HepG2 (cell line): ENCODE results near the gene ZNF444. TPM values are rescaled to one million over a fixed set of nuclear protein-coding genes. Genes with fewer than 3 reads are reported as not detected.

Experiments
- ATAC-seq: fragments of 200-7000 bp; cut with Tn5 transposase; 3 replicates; pipeline ENCODE4 v1.9.1; 2020; ENCODE audit warnings: mild to moderate bottlenecking, moderate library complexity
- BruUV-seq: library from RNA; stranded (reverse); fragments of 400-500 nt; replicated peaks from 2 replicates; lab custom pipeline; 2021; lab: Mats Ljungman, UMichigan
- CTCF ChIA-PET: fragments of 300-600 bp; formaldehyde crosslinking; extraction: SDS; loops from one replicate; lab custom pipeline; 2021; ENCODE audit warnings: low total read pairs, inconsistent platforms, low intra/inter-chr PET ratio; lab: Yijun Ruan, JAX
- POLR2A ChIA-PET: fragments of 350-600 bp; sonication (Branson Sonifier 250); formaldehyde crosslinking; loops from one replicate; lab custom pipeline; 2020; ENCODE audit warnings: antibody characterized with exemption, inconsistent platforms; lab: Yijun Ruan, JAX
- DNase-seq: peaks from one replicate; pipeline ENCODE4 v3.0.0-alpha.2; 2015; ENCODE audit warnings: low spot score
- FAIRE-seq: peaks from 3 replicates; lab custom pipeline; 2011; peaks lifted over from hg19 to GRCh38; lab: Jason Lieb, UNC
- H2AFZ ChIP-seq: one replicate; pipeline ENCODE4 v1.6.1; 2011; ENCODE audit warnings: low read length, inconsistent platforms
- H3K27ac ChIP-seq: fragments of 300-600 bp; 3 replicates; pipeline ENCODE4 v1.8.0; 2011; ENCODE audit warnings: mixed run types, mild to moderate bottlenecking, mixed read lengths, low read length, inconsistent platforms; ENCODE audit not compliant: insufficient read depth; ENCODE audit errors: extremely low read length
- H3K27me3 ChIP-seq, 2 experiments: fragments of 200-600 bp in 1 of 2; 2 replicates in 1 of 2; 3 replicates in 1 of 2; pipeline versions ENCODE4 v1.6.0 to v1.8.0; 2011; ENCODE audit warnings: low read length in 2 of 2, mild to moderate bottlenecking in 2 of 2, moderate library complexity in 2 of 2, inconsistent platforms in 1 of 2; ENCODE audit not compliant: insufficient read depth in 2 of 2, control insufficient read depth in 1 of 2
- H3K36me3 ChIP-seq, 2 experiments: fragments of 200-600 bp in 1 of 2; replicated peaks in 1 of 2; 2 replicates in 1 of 2; 3 replicates in 1 of 2; pipeline versions ENCODE4 v1.5.1 to v1.8.0; 2011; ENCODE audit warnings: low read length in 2 of 2, inconsistent platforms in 1 of 2; ENCODE audit not compliant: insufficient read depth in 2 of 2, control insufficient read depth in 1 of 2
- H3K4me1 ChIP-seq: 2 replicates; pipeline ENCODE4 v1.5.1; 2012; ENCODE audit warnings: low read length, inconsistent platforms; ENCODE audit not compliant: insufficient read depth
- H3K4me2 ChIP-seq: 2 replicates; pipeline ENCODE4 v1.6.0; 2011; ENCODE audit warnings: low read depth, low read length, inconsistent platforms
- H3K4me3 ChIP-seq, 3 experiments: fragments of 200-600 bp in 1 of 3; sonication (generic), shearing (Covaris generic) in 1 of 3; replicated peaks in 1 of 3; 2 replicates each; pipeline ENCODE4 v1.5.1; 2011 to 2016; ENCODE audit warnings: low read length in 3 of 3, inconsistent platforms in 2 of 3, low read depth in 2 of 3, mild to moderate bottlenecking in 2 of 3, control low read depth in 1 of 3, mixed read lengths in 1 of 3; ENCODE audit not compliant: insufficient read depth in 1 of 3
- H3K79me2 ChIP-seq: one replicate; pipeline ENCODE4 v1.6.1; 2011; ENCODE audit warnings: low read length, inconsistent platforms; ENCODE audit not compliant: insufficient read depth
- H3K9ac ChIP-seq: 2 replicates; pipeline ENCODE4 v1.6.0; 2011; ENCODE audit warnings: mild to moderate bottlenecking, low read depth, low read length, inconsistent platforms; ENCODE audit not compliant: insufficient read depth
- H3K9me3 ChIP-seq: 2 replicates; pipeline ENCODE4 v1.5.1; 2012; ENCODE audit warnings: mild to moderate bottlenecking, low read length
- H4K20me1 ChIP-seq: 2 replicates; pipeline ENCODE4 v1.6.0; 2011; ENCODE audit warnings: inconsistent platforms, mild to moderate bottlenecking, low read length, moderate library complexity; ENCODE audit not compliant: insufficient read depth
- AGO2 ChIP-seq: fragments of 200-400 bp; formaldehyde crosslinking; optimal IDR thresholded peaks from 2 replicates; pipeline ENCODE3; 2017; ENCODE audit warnings: mild to moderate bottlenecking, low read depth, low read length, moderate library complexity
- HNRNPH1 ChIP-seq: fragments of 200-400 bp; formaldehyde crosslinking; optimal IDR thresholded peaks from 2 replicates; pipeline ENCODE3; 2017; ENCODE audit warnings: mild to moderate bottlenecking, low read depth, low read length
- HNRNPLL ChIP-seq: fragments of 200-400 bp; formaldehyde crosslinking; IDR thresholded peaks from 2 replicates; pipeline ENCODE4 v1.6.1; 2017; ENCODE audit warnings: mild to moderate bottlenecking, low read depth, low read length; ENCODE audit not compliant: poor library complexity, severe bottlenecking
- RBFOX2 ChIP-seq: fragments of 200-400 bp; formaldehyde crosslinking; IDR thresholded peaks from 2 replicates; pipeline ENCODE4 v1.6.1; 2017; ENCODE audit warnings: low read depth, mild to moderate bottlenecking, low read length
- RBM22 ChIP-seq: fragments of 200-400 bp; formaldehyde crosslinking; optimal IDR thresholded peaks from 2 replicates; pipeline ENCODE3; 2017; ENCODE audit warnings: mild to moderate bottlenecking, low read length, moderate library complexity
- THAP8 ChIP-seq: sonication (generic); formaldehyde crosslinking; IDR thresholded peaks from 2 replicates; pipeline ENCODE4 v1.5.1; 2020; ENCODE audit warnings: missing genetic modification reagents, mild to moderate bottlenecking, borderline replicate concordance
- ZNF343 ChIP-seq: sonication (generic); formaldehyde crosslinking; IDR thresholded peaks from 2 replicates; pipeline ENCODE4 v1.4.0; 2020; ENCODE audit warnings: mild to moderate bottlenecking, missing genetic modification reagents
- ZNF562 ChIP-seq: sonication (generic); formaldehyde crosslinking; IDR thresholded peaks from 2 replicates; pipeline ENCODE4 v1.8.0; 2022; ENCODE audit warnings: missing genetic modification reagents, borderline replicate concordance
- WGBS: methylation state at CpG from one replicate; pipeline ENCODE4 v1.1.6; 2017; ENCODE audit warnings: low lambda C conversion rate; 5-methylcytosine and 5-hydroxymethylcytosine counted together
- in situ Hi-C: cut with HindIII; loops from 2 replicates; pipeline ENCODE4 v1.10.0; 2017; ENCODE audit warnings: low pct_unique_long_range_greater_than_20kb; ENCODE audit not compliant: extremely low pct_ligation_motif_present
- intact Hi-C: fragments of 100-400 bp; cut with micrococcal nuclease; formaldehyde crosslinking; loops from one replicate; pipeline ENCODE4 v1.10.0; 2022; ENCODE audit not compliant: unreplicated experiment
- polyA plus RNA-seq, 8 experiments: library from polyadenylated mRNA; depleted of rRNA in 3 of 8; stranded (reverse) in 7 of 8; unstranded in 1 of 8; fragments of >200 nt; fragmentation: Illumina TruSeq in 4 of 8; extraction: Trizol in 4 of 8; gene quantifications; 2 replicates each; pipeline versions ENCODE4 v1.2.1 to v1.2.3, GENCODE V29; 2011 to 2016; ENCODE audit warnings: low read depth in 4 of 8, missing spikeins in 1 of 8, mixed read lengths in 1 of 8; ENCODE audit not compliant: insufficient read depth in 1 of 8
- total RNA-seq, 5 experiments: library from RNA; depleted of rRNA; stranded (reverse); fragments of >200 nt; fragmentation: Illumina TruSeq; extraction: Trizol; gene quantifications; 2 replicates each; pipeline ENCODE4 v1.2.3, GENCODE V29; 2016; ENCODE audit warnings: low read depth in 1 of 5

Gene ZNF444
- total and polyA plus RNA-seq, 2 of the 13 experiments (the other 11 are each of a cell fraction or from before 2014, with no cell fraction given): 27.4 to 30.3 TPM

GRCh38 chr19:56159622-56160271, 18.7 kb downstream of the ZNF444 start:
- no peak for TF ChIP-seq ZNF562 (CRISPR knock-in tag)
- peak; percentile 88 for TF ChIP-seq AGO2
- TF ChIP-seq HNRNPLL: peak; percentile 34
- no peak for TF ChIP-seq THAP8 (CRISPR knock-in tag)
- TF ChIP-seq RBFOX2: peak; percentile 69; the same call in 1 of the 2 replicates
- FAIRE-seq: no peak
- in situ Hi-C loops: loop anchor here (5.0 kb wide), 1 partner anchor 62 kb away; no protein-coding TSS in a partner anchor
- H3K27me3 ChIP-seq: no peaks in the 10 kb centered on the region
- H3K4me2 ChIP-seq: no peak overlapping the region
- intact Hi-C loops: no loop called here
- H3K79me2 ChIP-seq: peaks cover 3% of the 10 kb centered on the region
- H3K4me1 ChIP-seq: peaks cover 3% of the 10 kb centered on the region
- peaks cover 14 to 40% of the 10 kb centered on the region in 2 experiments for H3K36me3 ChIP-seq
- no peak for ATAC-seq
- no peaks in the 10 kb centered on the region for H4K20me1 ChIP-seq
- H3K9me3 ChIP-seq: no peaks in the 10 kb centered on the region
- DNase-seq: no peak
- no peak overlapping the region for H2AFZ ChIP-seq
- no TSS peak for BruUV-seq
- H3K27ac ChIP-seq: no peak overlapping the region
- H3K4me3 ChIP-seq: no peak overlapping the region
- no peak overlapping the region for H3K9ac ChIP-seq
- POLR2A ChIA-PET: interaction anchor here (2.3 kb wide), 1 partner anchor 17 kb away, joined by 13 read pairs; no protein-coding TSS in a partner anchor
- CTCF ChIA-PET: no interaction called here
- WGBS: 95% methylated on average over 58 of the region's 69 CpGs

- peak; percentile 9; the same call in 1 of the 3 replicates for ATAC-seq
- no peak for TF ChIP-seq HNRNPH1
- peak; percentile 93 for TF ChIP-seq AGO2
- no peak for TF ChIP-seq ZNF343 (CRISPR knock-in tag)
- peak; percentile 20 for TF ChIP-seq RBM22
- CTCF ChIA-PET: no interaction called here
Measured at GRCh38 chr19:56161534-56161933, 20.4 kb downstream of the ZNF444 start.

More at GRCh38 chr19:56161534-56161933, 20.4 kb downstream of the ZNF444 start:
- BruUV-seq: no TSS peak
- Histone ChIP-seq H3K9me3 (no peaks in the 10 kb centered on the region), H3K9ac (no peak overlapping the region), H3K4me1 (peaks cover under 1% of the 10 kb centered on the region; the same call in 1 of the 2 replicates), H3K79me2 (no peaks in the 10 kb centered on the region), H3K4me3 (no peak overlapping the region), H4K20me1 (no peaks in the 10 kb centered on the region), H3K4me2 (no peak overlapping the region), H3K27me3 (no peaks in the 10 kb centered on the region), H3K36me3 (peaks cover 7 to 24% of the 10 kb centered on the region in 2 experiments; a peak in 4 of 5 replicates), H3K27ac (no peak overlapping the region), H2AFZ (no peak overlapping the region)
- in situ Hi-C loops: loop anchor here (5.0 kb wide), 1 partner anchor 64 kb away; no protein-coding TSS in a partner anchor
- intact Hi-C loops: no loop called here
- 96% methylated on average over 11 of the region's 11 CpGs for WGBS
- POLR2A ChIA-PET: interaction anchor here (2.3 kb wide), 1 partner anchor 19 kb away, joined by 13 read pairs; no protein-coding TSS in a partner anchor
- DNase-seq: no peak
- no peak for FAIRE-seq
